DND-41 (cell line): ENCODE results near the gene ALDH1L1.

ENCODE experiments used
- ATAC-seq: fragments of 200-7000 bp; cut with Tn5 transposase; 3 replicates; pipeline ENCODE4 v1.9.1; 2021; ENCODE audit warnings: low read depth; ENCODE audit not compliant: insufficient read depth
- DNase-seq: peaks from one replicate; pipeline ENCODE4 v3.0.0-alpha.2; 2020
- H2AFZ ChIP-seq: 2 replicates; pipeline ENCODE4 v1.6.0; 2012; ENCODE audit warnings: low read depth, low read length
- H3K27ac ChIP-seq: 2 replicates; pipeline ENCODE4 v1.5.1; 2012; ENCODE audit warnings: low read length, inconsistent platforms
- H3K27me3 ChIP-seq: fragments of 200-600 bp; sonication (generic); 2 replicates; pipeline ENCODE4 v1.6.0; 2012; ENCODE audit warnings: low read length, mild to moderate bottlenecking, inconsistent platforms; ENCODE audit not compliant: insufficient read depth, poor library complexity
- H3K36me3 ChIP-seq: 2 replicates; pipeline ENCODE4 v1.5.1; 2012; ENCODE audit warnings: low read length, inconsistent platforms; ENCODE audit not compliant: insufficient read depth
- H3K4me1 ChIP-seq: 2 replicates; pipeline ENCODE4 v1.5.1; 2012; ENCODE audit warnings: mild to moderate bottlenecking, low read length; ENCODE audit not compliant: insufficient read depth
- H3K4me2 ChIP-seq: 2 replicates; pipeline ENCODE4 v1.6.0; 2012; ENCODE audit warnings: mild to moderate bottlenecking, moderate library complexity, low read length, inconsistent platforms; ENCODE audit not compliant: insufficient read depth
- H3K4me3 ChIP-seq, 2 experiments: fragments of 200-600 bp in 1 of 2; shearing (Covaris generic) in 1 of 2; 2 replicates each; pipeline ENCODE4 v1.5.1; 2012 to 2016; ENCODE audit warnings: inconsistent platforms in 2 of 2, low read length in 2 of 2, mild to moderate bottlenecking in 2 of 2, low read depth in 1 of 2, moderate library complexity in 1 of 2
- H3K79me2 ChIP-seq: 2 replicates; pipeline ENCODE4 v1.6.0; 2012; ENCODE audit warnings: low read length, inconsistent platforms; ENCODE audit not compliant: insufficient read depth
- H3K9ac ChIP-seq: 2 replicates; pipeline ENCODE4 v1.6.0; 2012; ENCODE audit warnings: low read depth, mild to moderate bottlenecking, inconsistent platforms, low read length, moderate library complexity
- H3K9me3 ChIP-seq: 2 replicates; pipeline ENCODE4 v1.5.1; 2012; ENCODE audit warnings: low read length, moderate library complexity, mild to moderate bottlenecking, inconsistent platforms; ENCODE audit not compliant: insufficient read depth, severe bottlenecking
- H4K20me1 ChIP-seq: 2 replicates; pipeline ENCODE4 v1.6.0; 2012; ENCODE audit warnings: low read length; ENCODE audit not compliant: insufficient read depth
- EZH2 ChIP-seq: IDR thresholded peaks from 3 replicates; pipeline ENCODE4 v1.6.1; 2012; ENCODE audit warnings: borderline replicate concordance, low read depth, mild to moderate bottlenecking, moderate library complexity, low read length, inconsistent platforms; ENCODE audit not compliant: severe bottlenecking
- TF ChIP-seq, protein P1 (sequence below): IDR thresholded peaks from 2 replicates; pipeline ENCODE4 v1.5.1; 2012; ENCODE audit warnings: borderline replicate concordance, low read length, moderate library complexity, mild to moderate bottlenecking; ENCODE audit not compliant: poor library complexity, severe bottlenecking; ENCODE audit errors: extremely low read depth

The ALDH1L1 gene

DNA sequence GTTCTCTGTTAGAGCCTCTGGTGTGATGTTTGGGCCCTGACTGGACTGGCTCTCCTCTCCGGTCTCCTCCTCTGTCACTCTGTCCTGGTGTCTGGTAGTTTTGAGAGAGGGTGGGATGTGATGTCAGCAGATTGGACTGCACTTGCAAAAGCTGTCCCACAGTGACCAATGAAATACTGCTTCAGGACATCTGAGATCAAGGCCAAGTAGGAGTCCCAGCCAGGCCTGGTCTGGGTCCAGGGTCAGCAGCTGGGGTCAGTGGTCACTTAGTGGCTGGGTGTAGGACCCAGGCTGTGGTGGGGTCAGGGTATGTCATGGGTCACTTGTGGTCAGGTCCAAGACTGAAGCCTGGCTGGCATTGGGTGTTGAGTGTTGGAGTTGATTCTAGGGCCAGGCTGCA, 20.9 kb downstream of the ALDH1L1 start:
- no peak overlapping the region for H3K4me2 ChIP-seq
- no peak for TF ChIP-seq EZH2
- TF ChIP-seq, protein P1, sequence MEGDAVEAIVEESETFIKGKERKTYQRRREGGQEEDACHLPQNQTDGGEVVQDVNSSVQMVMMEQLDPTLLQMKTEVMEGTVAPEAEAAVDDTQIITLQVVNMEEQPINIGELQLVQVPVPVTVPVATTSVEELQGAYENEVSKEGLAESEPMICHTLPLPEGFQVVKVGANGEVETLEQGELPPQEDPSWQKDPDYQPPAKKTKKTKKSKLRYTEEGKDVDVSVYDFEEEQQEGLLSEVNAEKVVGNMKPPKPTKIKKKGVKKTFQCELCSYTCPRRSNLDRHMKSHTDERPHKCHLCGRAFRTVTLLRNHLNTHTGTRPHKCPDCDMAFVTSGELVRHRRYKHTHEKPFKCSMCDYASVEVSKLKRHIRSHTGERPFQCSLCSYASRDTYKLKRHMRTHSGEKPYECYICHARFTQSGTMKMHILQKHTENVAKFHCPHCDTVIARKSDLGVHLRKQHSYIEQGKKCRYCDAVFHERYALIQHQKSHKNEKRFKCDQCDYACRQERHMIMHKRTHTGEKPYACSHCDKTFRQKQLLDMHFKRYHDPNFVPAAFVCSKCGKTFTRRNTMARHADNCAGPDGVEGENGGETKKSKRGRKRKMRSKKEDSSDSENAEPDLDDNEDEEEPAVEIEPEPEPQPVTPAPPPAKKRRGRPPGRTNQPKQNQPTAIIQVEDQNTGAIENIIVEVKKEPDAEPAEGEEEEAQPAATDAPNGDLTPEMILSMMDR: no peak
- H3K27me3 ChIP-seq: no peaks in the 10 kb centered on the region
- H3K27ac ChIP-seq: no peak overlapping the region
- no peak overlapping the region for H3K9ac ChIP-seq
- no peak overlapping the region for H3K4me3 ChIP-seq
- no peaks in the 10 kb centered on the region for H3K9me3 ChIP-seq
- H4K20me1 ChIP-seq: no peaks in the 10 kb centered on the region
- H3K79me2 ChIP-seq: no peaks in the 10 kb centered on the region
- DNase-seq: no peak
- H2AFZ ChIP-seq: no peak overlapping the region
- no peaks in the 10 kb centered on the region for H3K4me1 ChIP-seq
- ATAC-seq: no peak
- no peaks in the 10 kb centered on the region for H3K36me3 ChIP-seq

DNA sequence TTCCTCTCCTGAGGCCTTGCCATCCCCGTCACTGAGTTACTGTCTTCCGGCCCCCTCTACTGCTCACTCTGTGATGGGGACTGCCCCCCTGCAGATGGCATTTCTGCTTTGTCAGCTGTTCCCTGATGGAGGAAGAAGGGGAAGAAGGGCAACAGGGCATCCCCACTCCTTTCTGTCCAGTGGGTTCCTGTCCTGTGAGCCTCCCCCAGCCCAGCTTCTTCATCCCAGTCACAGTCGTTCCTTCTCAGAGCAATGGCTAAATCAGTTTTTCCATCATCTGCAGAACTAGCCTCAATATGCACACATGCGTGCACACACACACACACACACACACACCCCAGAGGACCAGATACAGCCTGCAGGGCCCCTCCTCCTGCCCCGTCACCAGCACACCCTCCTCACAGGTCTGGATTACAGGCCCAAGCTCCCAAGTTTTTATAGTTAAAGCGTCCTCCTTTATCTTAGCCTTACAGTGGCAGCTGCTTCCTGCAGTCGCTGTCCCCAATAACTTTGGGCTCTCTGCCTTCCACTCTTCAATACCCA, 21.4 kb downstream of the ALDH1L1 start:
- no peak overlapping the region for H3K9ac ChIP-seq
- no peaks in the 10 kb centered on the region for H3K36me3 ChIP-seq
- no peak for TF ChIP-seq EZH2
- TF ChIP-seq, protein P1: no peak
- no peaks in the 10 kb centered on the region for H3K4me1 ChIP-seq
- no peaks in the 10 kb centered on the region for H3K9me3 ChIP-seq
- no peaks in the 10 kb centered on the region for H4K20me1 ChIP-seq
- no peaks in the 10 kb centered on the region for H3K79me2 ChIP-seq
- no peaks in the 10 kb centered on the region for H3K27me3 ChIP-seq
- H2AFZ ChIP-seq: no peak overlapping the region
- no peak for DNase-seq
- ATAC-seq: no peak
- no peak overlapping the region for H3K27ac ChIP-seq
- H3K4me2 ChIP-seq: no peak overlapping the region
- H3K4me3 ChIP-seq: no peak overlapping the region

DNA sequence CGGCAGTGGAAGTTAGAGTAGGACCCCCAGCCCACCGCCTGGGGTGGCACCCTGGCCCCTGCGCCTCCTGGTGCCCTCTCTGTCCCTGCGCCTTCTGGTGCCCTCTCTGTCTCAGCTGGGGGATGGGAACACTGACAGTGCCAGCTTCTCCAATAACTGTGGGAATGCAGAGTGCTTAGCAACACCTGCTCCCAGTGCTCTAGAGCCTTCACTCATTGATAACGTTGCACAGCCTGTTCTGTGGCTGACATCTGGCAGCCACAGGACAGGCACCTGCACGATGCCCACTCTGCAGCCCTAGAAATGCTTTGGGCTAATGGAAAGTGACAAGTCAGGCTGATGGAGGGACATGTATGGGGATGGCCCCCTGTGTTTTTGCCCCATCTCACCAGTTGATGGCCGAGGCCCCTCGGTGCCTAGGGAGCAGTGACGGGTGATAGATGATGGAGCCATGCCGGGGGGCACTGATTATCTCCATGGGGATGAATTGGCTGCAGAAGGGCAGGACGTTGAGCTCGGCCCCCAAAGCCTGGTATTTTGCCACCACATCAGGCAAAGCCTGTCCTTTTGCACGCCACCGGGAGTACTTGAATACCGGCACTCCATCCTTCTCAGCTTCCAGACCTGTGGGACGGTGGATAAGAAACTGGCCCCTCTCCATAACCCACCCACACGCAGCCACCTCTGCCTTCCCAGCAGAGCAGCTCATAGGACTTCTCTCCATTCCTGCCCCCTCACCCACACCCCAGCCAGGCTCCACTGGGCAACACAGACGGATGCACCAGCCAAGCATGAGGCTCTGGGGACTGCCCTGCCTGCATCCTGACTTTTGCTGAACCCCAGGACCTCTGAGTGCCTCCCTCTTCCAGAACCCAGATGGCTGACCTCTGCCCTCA, 22.1 kb downstream of the ALDH1L1 start:
- H3K9me3 ChIP-seq: no peaks in the 10 kb centered on the region
- no peak overlapping the region for H3K9ac ChIP-seq
- H3K4me2 ChIP-seq: no peak overlapping the region
- no peak overlapping the region for H2AFZ ChIP-seq
- H3K27me3 ChIP-seq: no peaks in the 10 kb centered on the region
- DNase-seq (no peak), ATAC-seq (no peak)
- no peaks in the 10 kb centered on the region for H3K4me1 ChIP-seq
- H3K36me3 ChIP-seq: no peaks in the 10 kb centered on the region
- H3K4me3 ChIP-seq: no peak overlapping the region
- no peaks in the 10 kb centered on the region for H4K20me1 ChIP-seq
- no peaks in the 10 kb centered on the region for H3K79me2 ChIP-seq
- TF ChIP-seq, protein P1: no peak
- TF ChIP-seq EZH2: no peak
- H3K27ac ChIP-seq: no peak overlapping the region
